HFFc6 (cell line): Measurements from ENCODE around the gene S1PR1. TPM values are rescaled to one million over a fixed set of nuclear protein-coding genes. Genes with fewer than 3 reads are reported as not detected.

Experiments
- DNase-seq: peaks from one replicate; pipeline ENCODE4 v3.0.0-alpha.2; 2018
- H3K27ac Mint-ChIP-seq: 2 replicates; pipeline ENCODE4 v1.8.0; 2020; ENCODE audit warnings: mild to moderate bottlenecking, mixed read lengths
- H3K27me3 Mint-ChIP-seq: 2 replicates; pipeline ENCODE4 v1.8.0; 2021; ENCODE audit warnings: mild to moderate bottlenecking, moderate library complexity, mixed read lengths; ENCODE audit not compliant: insufficient read depth
- H3K36me3 Mint-ChIP-seq: 2 replicates; pipeline ENCODE4 v1.8.0; 2021; ENCODE audit warnings: low read depth, mixed read lengths
- H3K4me1 Mint-ChIP-seq: 2 replicates; pipeline ENCODE4 v1.8.0; 2020; ENCODE audit warnings: low read depth, mixed read lengths
- H3K4me3 Mint-ChIP-seq: 2 replicates; pipeline ENCODE4 v1.8.0; 2020; ENCODE audit warnings: mild to moderate bottlenecking, moderate library complexity, mixed read lengths
- H3K9me3 Mint-ChIP-seq: 2 replicates; pipeline ENCODE4 v1.8.0; 2020; ENCODE audit warnings: mild to moderate bottlenecking, mixed read lengths
- total RNA-seq, 6 experiments: library from RNA; stranded (reverse); fragmentation: NEBNext Ultra II Directional; extraction: Animal tissue kit (Norgen Biotek cat#: 25700); gene quantifications; 2 replicates in 1 of 6; 3 replicates in 5 of 6; pipeline ENCODE4 v1.2.3, GENCODE V29; 2021
- TF ChIP-seq, protein P1 (sequence below): fragments of 200-600 bp; sonication (generic); IDR thresholded peaks from 2 replicates; pipeline ENCODE4 v1.5.0; 2021; ENCODE audit warnings: antibody characterized with exemption, mild to moderate bottlenecking

S1PR1 gene
- total RNA-seq, 6 experiments from 2014 or later: 6.0 to 10.2 (median 8.9) TPM

DNA sequence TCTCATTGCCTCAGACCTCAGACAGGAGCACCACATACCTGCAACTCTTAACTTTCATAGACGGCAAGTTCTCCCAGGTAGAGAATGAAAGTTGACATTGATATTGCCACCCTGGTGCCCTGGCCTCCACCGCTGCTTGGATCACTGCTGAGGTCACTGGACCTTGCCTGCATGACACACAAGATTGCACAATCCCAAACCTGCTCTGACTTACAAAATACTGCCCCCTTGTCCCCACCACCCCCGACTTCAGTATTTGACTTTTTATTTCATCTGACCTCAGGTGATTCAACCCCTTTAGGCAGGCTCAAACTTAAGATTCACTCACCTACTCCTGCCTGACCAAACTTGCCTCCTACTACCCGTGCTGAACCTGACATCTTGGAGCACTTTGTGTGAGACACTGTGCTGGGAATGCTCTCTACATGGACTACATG is 43.1 kb upstream of the S1PR1 start:
- Mint-ChIP-seq H3K36me3 (no peaks in the 10 kb centered on the region), H3K27me3 (no peaks in the 10 kb centered on the region; the same call in 1 of the 2 replicates), H3K4me1 (peaks cover 28% of the 10 kb centered on the region), H3K27ac (no peak overlapping the region), H3K9me3 (no peaks in the 10 kb centered on the region), H3K4me3 (no peak overlapping the region)
- DNase-seq: no peak
- TF ChIP-seq, protein P1, sequence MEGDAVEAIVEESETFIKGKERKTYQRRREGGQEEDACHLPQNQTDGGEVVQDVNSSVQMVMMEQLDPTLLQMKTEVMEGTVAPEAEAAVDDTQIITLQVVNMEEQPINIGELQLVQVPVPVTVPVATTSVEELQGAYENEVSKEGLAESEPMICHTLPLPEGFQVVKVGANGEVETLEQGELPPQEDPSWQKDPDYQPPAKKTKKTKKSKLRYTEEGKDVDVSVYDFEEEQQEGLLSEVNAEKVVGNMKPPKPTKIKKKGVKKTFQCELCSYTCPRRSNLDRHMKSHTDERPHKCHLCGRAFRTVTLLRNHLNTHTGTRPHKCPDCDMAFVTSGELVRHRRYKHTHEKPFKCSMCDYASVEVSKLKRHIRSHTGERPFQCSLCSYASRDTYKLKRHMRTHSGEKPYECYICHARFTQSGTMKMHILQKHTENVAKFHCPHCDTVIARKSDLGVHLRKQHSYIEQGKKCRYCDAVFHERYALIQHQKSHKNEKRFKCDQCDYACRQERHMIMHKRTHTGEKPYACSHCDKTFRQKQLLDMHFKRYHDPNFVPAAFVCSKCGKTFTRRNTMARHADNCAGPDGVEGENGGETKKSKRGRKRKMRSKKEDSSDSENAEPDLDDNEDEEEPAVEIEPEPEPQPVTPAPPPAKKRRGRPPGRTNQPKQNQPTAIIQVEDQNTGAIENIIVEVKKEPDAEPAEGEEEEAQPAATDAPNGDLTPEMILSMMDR: no peak

DNA sequence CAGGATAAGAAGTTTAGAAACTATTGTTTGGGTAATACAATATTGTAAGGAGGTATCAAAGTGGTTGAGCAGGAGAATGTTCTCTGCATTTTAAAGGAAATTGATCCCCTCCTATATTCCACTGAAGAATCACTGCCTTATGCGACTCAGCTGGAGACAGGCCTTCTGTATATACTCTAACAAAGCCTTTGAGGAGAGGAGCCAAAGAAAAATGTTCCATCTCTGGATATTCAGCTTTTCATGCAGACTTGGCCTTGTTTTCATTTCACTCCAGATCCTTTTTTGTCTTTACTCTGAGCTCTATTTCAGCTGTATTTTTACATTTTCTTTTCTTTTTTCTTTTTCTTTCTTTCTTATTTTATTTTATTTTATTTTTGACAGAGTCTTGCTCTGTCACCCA is 42.1 kb upstream of the S1PR1 start:
- no peaks in the 10 kb centered on the region for H3K36me3 Mint-ChIP-seq
- no peak overlapping the region for H3K4me3 Mint-ChIP-seq
- TF ChIP-seq, protein P1: no peak
- H3K27ac Mint-ChIP-seq: no peak overlapping the region
- H3K4me1 Mint-ChIP-seq: peaks cover 36% of the 10 kb centered on the region
- no peaks in the 10 kb centered on the region; the same call in 1 of the 2 replicates for H3K27me3 Mint-ChIP-seq
- no peak for DNase-seq
- no peaks in the 10 kb centered on the region for H3K9me3 Mint-ChIP-seq

DNA sequence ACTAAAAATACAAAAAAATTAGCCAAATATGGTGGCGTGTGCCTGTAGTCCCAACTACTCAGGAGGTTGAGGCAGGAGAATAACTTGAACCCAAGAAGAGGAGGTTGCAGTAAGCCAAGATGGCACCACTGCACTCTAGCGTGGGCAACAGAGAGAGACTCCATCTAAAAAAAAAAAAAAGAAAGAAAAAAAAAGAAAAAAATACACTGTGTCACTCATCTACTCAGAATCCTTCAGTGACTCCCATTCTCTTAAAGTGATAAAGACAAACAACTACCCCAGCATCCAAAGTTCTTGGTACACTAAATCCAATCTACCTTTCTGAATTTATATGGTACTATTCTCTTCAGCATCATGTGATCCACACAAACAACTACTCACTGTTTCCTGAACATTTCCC is 40.2 kb upstream of the S1PR1 start:
- TF ChIP-seq, protein P1: no peak
- no peak overlapping the region for H3K27ac Mint-ChIP-seq
- H3K4me3 Mint-ChIP-seq: no peak overlapping the region
- H3K9me3 Mint-ChIP-seq: no peaks in the 10 kb centered on the region
- no peaks in the 10 kb centered on the region; the same call in 1 of the 2 replicates for H3K27me3 Mint-ChIP-seq
- H3K36me3 Mint-ChIP-seq: no peaks in the 10 kb centered on the region
- DNase-seq: no peak
- H3K4me1 Mint-ChIP-seq: peaks cover 45% of the 10 kb centered on the region

DNA sequence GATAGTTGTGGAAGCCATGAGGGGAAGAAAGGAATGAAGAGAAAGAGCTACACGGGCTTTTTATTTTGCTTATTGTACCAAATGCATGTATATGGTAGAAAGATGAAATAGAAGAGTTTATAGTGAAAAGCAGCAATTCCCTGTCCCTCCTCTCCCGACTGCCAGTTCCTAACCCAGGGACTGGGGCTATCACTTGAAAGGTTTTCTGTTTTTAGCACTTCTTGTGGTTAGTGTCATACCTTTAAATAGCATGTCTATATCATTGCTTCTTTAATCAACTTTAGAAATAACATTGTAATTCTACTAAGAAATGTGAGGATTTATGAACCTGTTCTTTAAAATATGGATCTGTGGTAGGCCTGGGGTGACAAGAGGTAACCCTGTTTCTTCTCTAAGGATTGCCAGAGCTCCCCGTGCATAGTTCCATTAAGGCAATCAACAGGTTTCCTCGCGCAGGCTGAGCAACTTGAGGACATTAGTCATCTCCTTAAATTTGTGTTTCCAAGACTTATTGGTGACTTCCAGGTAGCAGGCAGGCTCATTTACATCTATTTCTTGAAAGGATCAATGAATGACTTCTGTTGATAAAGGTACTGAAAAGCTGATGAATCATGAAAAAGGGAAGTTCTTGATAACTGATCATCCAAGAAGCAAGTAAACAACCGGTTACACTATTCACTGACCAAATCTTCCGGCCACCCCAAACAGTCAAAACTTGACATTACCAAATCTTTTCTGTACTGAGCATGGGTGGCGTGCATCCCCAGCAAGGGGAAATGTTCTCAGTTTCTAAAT is 37.8 kb upstream of the S1PR1 start:
- no peak overlapping the region for H3K27ac Mint-ChIP-seq
- DNase-seq: no peak
- no peaks in the 10 kb centered on the region for H3K9me3 Mint-ChIP-seq
- no peaks in the 10 kb centered on the region for H3K27me3 Mint-ChIP-seq
- TF ChIP-seq, protein P1: no peak
- peaks cover 51% of the 10 kb centered on the region for H3K4me1 Mint-ChIP-seq
- H3K36me3 Mint-ChIP-seq: no peaks in the 10 kb centered on the region
- no peak overlapping the region for H3K4me3 Mint-ChIP-seq

DNA sequence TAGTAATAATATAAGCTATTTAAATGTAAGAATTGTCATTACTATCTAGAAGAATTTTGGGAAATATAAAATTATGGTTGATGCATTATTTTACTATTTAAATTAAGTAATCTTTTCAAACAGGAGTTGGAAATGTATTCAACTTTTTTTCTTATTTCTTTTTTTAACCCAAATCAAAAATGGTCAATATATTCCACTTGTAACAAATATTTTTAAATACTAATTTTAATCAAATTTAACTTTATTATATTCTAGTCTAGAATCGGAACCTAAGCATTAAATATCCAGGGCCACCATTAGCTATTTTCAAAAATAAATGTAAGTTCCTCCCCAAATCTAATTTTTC is 37.2 kb upstream of the S1PR1 start:
- Mint-ChIP-seq H3K4me3 (no peak overlapping the region), H3K27me3 (no peaks in the 10 kb centered on the region), H3K4me1 (peaks cover 56% of the 10 kb centered on the region), H3K9me3 (no peaks in the 10 kb centered on the region), H3K36me3 (no peaks in the 10 kb centered on the region), H3K27ac (peak overlapping the region; percentile 86; the same call in 1 of the 2 replicates)
- TF ChIP-seq, protein P1: no peak
- DNase-seq: no peak
